ENCODE measurements around the gene TBC1D19.
"Not testable (repeated sequence)": the region's sequence is repeated elsewhere in the genome, so short reads cannot be mapped to it uniquely, and the experiment has no call there.

Gene TBC1D19

DNA sequence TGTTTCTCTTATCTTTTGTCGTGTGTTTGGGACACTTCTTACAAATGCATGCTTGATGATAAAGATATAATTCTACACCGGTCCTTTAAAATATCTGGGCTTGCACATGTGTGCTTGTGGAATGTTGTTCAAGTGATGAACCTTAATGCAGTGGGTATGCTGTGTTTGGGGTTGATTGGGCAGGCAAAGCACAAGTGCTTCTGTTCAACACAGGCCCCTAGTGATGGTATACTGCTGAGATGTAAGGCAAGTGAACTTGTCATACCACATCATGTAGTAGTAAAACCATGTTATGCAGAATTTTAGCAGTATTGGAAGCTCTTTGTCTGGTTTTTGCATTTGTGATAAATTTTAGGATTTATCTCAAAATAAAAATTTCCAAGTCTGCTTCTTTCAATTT lies 23.9 kb downstream of the TBC1D19 start:
- no peak for DNase-seq

- DNase-seq, result no peak
Measured at GRCh38 chr4:26609391-26609790, 25.5 kb downstream of the TBC1D19 start.

- no peak for DNase-seq
Measured at GRCh38 chr4:26609868-26610267, 26.0 kb downstream of the TBC1D19 start.

DNA sequence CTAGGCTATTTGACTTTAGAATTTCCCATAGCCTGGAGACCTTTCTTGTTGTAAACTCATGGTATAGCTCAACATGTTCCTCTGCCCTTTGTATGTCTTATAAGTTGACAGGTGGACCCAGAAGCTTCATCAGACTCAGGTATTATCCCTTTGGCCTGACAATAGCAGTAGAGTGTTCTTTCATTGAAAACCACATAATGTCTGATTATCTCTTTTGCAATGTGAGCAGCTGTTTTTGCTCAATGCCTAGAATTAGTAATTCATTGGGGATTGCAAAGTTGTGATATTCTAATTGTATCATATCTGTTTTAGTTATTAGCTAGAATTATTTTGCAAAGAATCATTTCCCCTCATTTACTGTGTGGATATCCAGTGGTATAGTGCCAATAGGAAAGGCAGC lies 27.5 kb downstream of the TBC1D19 start:
- DNase-seq, result no peak

- no peak for DNase-seq
Measured at GRCh38 chr4:26611885-26612284, 28.0 kb downstream of the TBC1D19 start.

DNA sequence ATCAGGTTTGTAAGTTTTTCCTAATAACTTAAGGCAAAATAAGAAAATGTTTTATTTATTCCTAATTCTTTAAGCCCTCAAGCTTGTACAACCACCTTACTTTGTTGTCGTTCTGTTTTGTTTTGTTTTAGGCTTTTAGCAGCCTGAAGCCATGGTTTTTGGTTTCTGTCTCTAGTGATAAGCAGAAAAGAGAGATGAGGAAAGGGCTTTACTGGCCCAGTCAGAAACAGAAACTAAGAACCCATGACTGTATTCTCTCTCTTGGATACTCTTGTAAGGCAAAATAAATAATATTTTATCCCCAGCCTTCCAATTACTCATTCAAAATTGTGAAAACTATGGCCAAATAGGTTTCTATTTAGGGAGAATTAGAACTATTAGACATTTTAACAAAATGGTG lies 29.4 kb downstream of the TBC1D19 start:
- no peak for DNase-seq

GRCh38 chr4:26613735-26614134 lies 29.9 kb downstream of the TBC1D19 start:
- no peak for DNase-seq

GRCh38 chr4:26619784-26620183 lies 35.9 kb downstream of the TBC1D19 start:
- DNase-seq, result no peak

GRCh38 chr4:26621366-26621765 lies 37.5 kb downstream of the TBC1D19 start:
- DNase-seq, result no peak

DNA sequence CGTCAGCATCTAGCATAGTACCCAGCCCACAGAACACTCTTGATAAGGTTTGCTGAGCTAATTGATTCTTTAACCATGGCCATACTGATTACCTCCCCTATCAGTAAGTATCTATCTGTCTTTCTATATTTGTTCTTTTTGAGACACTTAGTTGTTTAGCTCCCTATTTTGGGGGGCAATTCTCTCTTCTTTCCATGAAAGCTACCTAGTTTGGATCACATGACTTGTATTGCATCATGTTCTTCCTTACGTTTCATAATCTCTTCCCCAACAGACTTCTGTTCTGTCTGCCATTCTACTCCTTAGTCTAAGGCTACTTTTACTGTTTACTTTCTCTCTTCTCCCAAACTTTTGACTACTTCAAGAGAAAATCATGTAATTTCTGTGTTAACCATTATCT lies 39.0 kb downstream of the TBC1D19 start:
- DNase-seq, result no peak

- not testable (repeated sequence) for DNase-seq
Measured at GRCh38 chr4:26626658-26627057, 42.8 kb downstream of the TBC1D19 start.

GRCh38 chr4:26632916-26633315 lies 49.0 kb downstream of the TBC1D19 start:
- DNase-seq, result no peak

- DNase-seq, result no peak
Measured at GRCh38 chr4:26634237-26634636, 50.4 kb downstream of the TBC1D19 start.

DNA sequence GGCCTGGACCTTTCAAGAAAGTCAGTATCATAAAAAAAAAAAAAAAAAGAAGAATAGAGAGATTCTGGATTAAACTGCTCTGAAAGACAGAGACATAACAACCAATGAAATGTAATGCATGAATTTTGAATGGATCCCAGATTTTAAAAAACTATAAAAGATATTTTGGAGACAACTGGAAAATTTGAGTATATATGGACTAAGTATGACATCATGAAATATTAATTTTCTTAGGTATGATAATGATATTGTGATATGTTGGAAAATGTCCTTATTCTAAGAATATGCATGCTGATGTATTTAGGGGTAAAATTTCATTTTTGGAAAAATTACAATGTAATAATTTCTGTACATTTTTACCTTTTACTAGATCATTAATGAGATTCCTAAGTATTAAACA lies 52.6 kb downstream of the TBC1D19 start:
- no peak for DNase-seq

GRCh38 chr4:26640639-26641038 lies 56.8 kb downstream of the TBC1D19 start:
- DNase-seq, result not testable (repeated sequence)

DNA sequence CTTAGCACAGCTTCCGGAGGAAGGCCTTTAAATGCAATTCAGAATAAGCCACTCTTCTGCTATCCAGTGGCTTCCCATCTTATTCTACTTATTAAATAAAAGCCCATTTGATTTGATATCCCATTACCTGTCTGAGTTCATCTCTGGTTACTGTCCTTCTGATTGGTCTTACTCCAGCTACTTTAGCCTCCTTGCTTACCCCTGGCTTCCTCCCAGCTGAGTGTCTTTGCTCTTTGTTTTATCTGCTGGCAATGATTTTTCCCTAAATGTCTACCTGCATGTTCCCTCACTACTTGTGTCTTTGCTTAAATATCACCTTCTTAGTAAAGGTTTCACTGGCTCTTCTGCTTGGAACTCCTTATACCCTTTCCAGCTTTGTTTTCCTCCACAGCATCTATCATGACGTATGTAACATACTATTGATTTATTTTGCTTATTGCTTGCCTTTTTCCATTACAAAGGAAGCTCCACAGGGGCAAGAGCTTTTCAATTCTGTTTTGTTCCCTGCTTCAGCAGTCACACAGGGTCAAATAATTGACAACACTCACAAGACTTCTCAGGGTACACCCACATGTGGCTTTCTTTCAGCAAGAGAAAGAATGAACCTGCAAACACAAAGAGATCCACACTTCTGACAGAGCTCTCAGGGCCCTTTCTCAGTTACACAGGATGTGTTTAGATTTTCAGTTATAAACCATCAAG lies 63.8 kb downstream of the TBC1D19 start:
- DNase-seq, result no peak

GRCh38 chr4:26648260-26648659 lies 64.4 kb downstream of the TBC1D19 start:
- DNase-seq, result no peak

DNA sequence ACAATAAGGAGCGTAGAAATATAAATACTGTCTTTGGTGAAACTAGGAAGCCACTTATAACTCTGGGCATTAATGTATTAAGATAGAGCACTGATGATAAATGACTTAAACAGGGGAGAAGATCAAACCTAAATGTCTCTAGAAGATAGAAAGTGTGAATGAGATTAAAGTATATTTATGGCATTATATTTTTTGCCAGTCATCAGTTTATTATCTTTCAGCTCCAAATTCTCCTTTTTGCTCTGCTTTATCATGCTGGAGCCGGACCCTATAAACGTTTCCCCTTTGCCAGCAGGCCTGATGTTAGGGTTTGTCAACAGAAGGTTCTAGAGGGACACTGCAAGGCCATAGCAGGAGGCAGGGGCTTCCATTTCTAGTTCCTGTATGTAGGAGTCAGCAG lies 76.4 kb downstream of the TBC1D19 start:
- no peak for DNase-seq

- DNase-seq, result no peak
Measured at GRCh38 chr4:26663888-26664287, 80.0 kb downstream of the TBC1D19 start.

DNA sequence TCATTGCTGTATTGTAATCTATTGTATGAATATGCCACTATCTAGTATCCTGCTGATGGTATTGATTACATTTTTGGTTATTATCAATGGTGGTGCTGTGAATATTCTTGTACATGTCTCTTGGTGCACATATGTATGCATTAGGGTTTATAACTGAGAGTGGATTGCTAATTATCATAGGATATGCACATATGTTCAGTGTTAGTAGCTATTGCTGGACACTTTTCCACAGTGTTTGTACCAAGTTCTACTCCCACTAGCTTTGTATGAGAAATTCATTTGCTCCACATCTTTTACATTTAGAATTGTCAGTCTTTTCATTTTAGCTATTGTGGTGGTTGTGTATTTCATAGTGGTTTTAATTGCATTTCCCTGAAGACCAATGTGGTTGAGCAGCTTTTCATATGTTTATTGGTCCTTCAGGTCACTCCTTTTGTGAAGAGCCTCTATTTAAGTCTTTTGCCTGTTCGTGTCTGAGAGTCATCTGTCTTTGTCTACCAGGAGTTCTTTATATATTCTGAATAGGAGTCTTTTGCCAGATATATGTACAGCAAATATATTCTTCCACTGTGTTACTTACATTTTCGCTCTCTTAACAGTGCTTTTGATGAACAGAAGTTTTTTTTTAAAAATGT lies 87.1 kb downstream of the TBC1D19 start:
- DNase-seq, result no peak

DNA sequence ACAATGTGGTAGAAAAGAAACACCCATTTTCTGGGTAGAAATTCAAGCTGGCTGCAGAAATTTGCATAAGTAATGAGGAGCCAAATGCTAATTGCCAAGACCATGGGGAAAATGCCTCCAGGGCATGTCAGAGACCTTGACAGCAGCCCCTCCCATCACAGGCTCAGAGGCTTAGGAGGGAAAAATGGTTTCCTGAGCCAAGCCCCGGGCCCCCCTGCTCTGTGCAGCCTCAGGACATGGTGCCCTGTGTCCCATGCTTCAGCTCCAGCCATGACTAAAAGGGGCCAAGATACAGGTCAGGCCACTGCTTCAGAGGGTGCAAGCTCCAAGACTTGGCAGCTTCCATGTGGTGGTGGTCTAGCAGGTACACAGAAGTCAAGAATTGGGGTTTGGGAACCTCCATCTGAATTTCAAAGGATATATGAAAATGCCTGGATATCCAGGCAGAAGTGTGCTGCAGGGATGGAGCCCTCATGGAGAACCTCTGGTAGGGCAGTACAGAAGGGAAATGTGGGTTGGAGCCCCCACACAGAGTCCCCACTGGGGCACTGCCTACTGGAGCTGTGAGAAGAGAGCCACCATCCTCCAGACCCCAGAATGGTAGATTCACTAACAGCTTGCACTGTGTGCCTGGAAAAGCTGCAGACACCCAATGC lies 95.3 kb downstream of the TBC1D19 start:
- not testable (repeated sequence) for DNase-seq

DNA sequence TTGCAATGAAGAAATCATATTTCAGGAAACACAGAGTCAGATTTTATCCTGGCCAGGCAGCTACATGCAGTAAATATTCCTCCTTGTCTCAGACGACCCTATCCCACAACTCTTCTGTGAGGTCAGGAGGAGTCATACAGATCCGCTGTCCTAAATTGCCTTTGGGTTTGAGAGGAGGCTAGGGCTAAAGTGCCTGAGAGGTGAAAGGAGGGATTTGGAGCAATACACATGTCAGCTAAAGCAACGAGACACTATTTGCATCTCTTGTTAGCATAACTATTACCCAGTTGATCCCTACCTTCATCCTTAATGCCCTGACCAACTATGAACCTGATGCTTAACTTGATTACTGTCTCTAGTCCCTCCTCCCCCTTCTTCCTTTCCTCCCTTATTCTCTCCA lies 98.6 kb downstream of the TBC1D19 start:
- no peak for DNase-seq

DNA sequence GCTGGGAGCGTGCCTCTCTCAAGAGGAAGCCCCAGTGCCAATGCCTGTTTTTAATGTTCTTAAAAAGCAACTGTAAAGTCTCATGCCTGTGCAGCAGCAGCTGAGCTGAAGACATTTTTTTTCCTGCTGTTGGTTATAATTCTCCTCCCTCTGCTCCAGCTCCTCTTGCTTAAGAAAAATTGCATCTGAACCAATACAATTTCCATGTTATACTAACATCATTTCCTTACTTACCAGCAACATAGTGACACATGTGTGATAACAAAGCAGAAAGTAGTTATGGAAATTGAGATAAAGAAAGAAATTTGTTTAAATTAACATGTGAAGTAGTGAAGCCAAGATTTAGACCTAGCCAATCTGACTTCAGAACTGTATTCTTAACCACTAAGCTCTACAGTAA lies 101.4 kb downstream of the TBC1D19 start:
- DNase-seq, result no peak

DNA sequence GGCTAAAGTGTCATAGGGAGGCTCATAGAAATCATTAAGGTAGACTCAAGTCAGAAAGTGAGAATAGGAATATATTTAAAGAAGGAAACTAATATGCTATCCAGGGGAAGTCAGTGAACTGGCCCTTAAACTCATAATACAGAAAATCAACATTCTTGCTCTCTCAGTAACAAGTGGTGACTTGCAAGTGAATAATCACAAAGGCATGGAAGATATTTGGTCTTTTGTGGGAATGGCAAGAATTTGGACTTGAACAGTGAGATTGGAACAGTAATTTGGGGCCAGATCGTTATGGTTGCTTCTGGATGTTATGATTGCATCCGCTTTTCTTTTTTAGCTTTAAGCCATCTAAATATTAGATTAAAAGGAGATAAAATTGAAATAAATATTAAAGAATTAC lies 103.8 kb downstream of the TBC1D19 start:
- no peak for DNase-seq
